WTC11 (cell line): ENCODE results near the gene ZNHIT1.
"Not testable (repeated sequence)": the region's sequence is repeated elsewhere in the genome, so short reads cannot be mapped to it uniquely, and the experiment has no call there.

Experiments used
- CTCF ChIP-seq: fragments of 200-600 bp; IDR thresholded peaks from 2 replicates; pipeline ENCODE4 v1.8.0; 2022; ENCODE audit warnings: antibody characterized with exemption
- FOXP4 ChIP-seq: sonication (generic); formaldehyde crosslinking; IDR thresholded peaks from 2 replicates; pipeline ENCODE4 v1.8.0; 2022; ENCODE audit warnings: mild to moderate bottlenecking, missing genetic modification reagents

- TF ChIP-seq CTCF; FOXP4 (CRISPR knock-in tag): not testable (repeated sequence)
Measured at GRCh38 chr7:101203740-101204738, 13.9 kb upstream of the ZNHIT1 start.
